ENCODE results near the gene CCDC138. TPM values are rescaled to one million over a fixed set of nuclear protein-coding genes. Genes with fewer than 3 reads are reported as not detected.

CCDC138 gene
- total RNA-seq, 2 donors from 2014 or later: 4.2 to 4.5 TPM

DNA sequence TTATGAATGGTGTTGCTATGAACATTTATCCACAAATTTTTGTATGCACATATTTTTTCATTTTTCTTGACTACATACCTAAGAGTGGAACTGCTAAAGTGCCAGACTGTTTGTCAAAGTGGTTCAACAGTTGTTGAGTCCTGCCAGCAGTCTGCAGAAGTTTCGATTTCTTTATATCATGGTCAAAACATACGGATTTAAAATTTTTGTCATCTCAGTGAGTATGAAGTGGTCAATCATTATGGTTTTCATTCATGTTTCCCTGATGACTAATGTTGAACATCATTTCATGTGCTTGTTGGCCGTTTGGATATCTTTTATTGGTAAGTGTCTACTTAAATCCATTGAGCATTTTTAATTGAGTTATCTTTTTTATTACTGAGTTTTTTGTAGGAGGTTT, 39.2 kb downstream of the CCDC138 start:
- no peaks in the 10 kb centered on the region for H3K9me3 ChIP-seq
- H3K27ac ChIP-seq: no peak overlapping the region
- no peak for DNase-seq (ENCODE audit: low spot score)
- TF ChIP-seq POLR2AphosphoS5 (IDR thresholded peaks at IDR 0.05): no peak
- no peak for TF ChIP-seq POLR2A (IDR thresholded peaks at IDR 0.05)
- TF ChIP-seq, protein P1, sequence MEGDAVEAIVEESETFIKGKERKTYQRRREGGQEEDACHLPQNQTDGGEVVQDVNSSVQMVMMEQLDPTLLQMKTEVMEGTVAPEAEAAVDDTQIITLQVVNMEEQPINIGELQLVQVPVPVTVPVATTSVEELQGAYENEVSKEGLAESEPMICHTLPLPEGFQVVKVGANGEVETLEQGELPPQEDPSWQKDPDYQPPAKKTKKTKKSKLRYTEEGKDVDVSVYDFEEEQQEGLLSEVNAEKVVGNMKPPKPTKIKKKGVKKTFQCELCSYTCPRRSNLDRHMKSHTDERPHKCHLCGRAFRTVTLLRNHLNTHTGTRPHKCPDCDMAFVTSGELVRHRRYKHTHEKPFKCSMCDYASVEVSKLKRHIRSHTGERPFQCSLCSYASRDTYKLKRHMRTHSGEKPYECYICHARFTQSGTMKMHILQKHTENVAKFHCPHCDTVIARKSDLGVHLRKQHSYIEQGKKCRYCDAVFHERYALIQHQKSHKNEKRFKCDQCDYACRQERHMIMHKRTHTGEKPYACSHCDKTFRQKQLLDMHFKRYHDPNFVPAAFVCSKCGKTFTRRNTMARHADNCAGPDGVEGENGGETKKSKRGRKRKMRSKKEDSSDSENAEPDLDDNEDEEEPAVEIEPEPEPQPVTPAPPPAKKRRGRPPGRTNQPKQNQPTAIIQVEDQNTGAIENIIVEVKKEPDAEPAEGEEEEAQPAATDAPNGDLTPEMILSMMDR (IDR thresholded peaks at IDR 0.05): no peak
- intact Hi-C loops (cut with DNase I): no loop called here
- H3K36me3 ChIP-seq: no peaks in the 10 kb centered on the region
- 78% methylated on average over 3 of the region's 3 CpGs for WGBS
- no peaks in the 10 kb centered on the region for H3K4me1 ChIP-seq (replicated peaks)
- no peaks in the 10 kb centered on the region for H3K27me3 ChIP-seq (replicated peaks; ENCODE audit: insufficient read depth)
- H3K4me3 ChIP-seq: no peak overlapping the region

DNA sequence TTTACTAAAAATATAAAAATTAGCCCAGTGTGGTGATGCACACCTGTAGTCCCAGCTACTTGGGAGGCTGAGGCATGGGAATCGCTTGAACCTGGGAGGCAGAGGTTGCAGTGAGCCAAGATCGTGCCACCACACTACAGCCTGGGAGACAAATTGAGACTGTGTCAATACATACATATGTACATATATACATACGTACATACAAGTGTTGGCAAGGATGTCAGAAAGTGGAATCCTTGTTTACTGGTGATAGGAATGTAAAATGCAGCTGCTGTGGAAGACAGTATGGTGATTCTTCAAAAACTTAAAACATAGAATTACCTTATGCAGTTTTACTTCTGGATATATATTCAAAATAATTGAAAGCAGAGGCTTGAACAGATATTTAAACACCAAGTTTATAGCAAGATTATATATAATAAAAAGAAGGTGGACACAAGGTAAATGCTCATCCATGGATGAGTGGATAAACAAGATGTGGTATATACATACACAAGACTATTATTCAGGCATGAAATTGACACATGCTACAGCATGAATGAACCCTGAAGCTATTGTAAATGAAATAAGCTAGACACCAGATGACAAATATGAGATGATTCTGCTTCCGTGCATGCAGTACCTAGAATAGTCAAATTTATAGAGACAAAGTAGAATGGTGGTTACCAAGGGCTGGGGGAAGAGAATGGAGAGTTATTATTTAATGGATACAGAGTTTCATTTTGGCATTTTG, 43.2 kb downstream of the CCDC138 start:
- no peak for DNase-seq (ENCODE audit: low spot score)
- 91% methylated on average over 4 of the region's 4 CpGs for WGBS
- H3K27me3 ChIP-seq (replicated peaks; ENCODE audit: insufficient read depth): no peaks in the 10 kb centered on the region

DNA sequence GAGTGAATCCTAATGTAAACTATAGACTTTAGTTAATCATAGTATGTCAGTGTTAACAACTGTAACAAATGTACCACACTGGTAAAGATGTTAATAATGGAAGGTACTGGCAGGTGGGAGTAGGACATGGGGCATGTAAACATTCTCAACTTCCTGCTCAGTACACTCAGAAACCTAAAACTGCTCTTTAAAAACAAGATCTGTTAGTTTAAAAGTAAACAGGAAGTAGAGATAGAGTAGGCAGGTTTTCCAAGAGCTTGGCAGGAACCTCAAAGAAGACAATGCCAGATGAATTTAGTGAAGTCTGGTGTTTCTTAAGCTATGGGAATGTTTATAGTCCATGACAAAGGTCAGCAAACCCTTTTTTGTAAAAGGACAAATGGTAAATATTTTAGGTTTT, 46.6 kb downstream of the CCDC138 start:
- DNase-seq (ENCODE audit: low spot score): no peak

More for the DNA sequence above, 43.2 kb downstream of the CCDC138 start:
- intact Hi-C loops (cut with DNase I): no loop called here
- TF ChIP-seq POLR2AphosphoS5 (IDR thresholded peaks at IDR 0.05): no peak
- no peak for TF ChIP-seq POLR2A (IDR thresholded peaks at IDR 0.05)
- Histone ChIP-seq H3K27ac (no peak overlapping the region), H3K36me3 (no peaks in the 10 kb centered on the region), H3K9me3 (no peaks in the 10 kb centered on the region), H3K4me1 (replicated peaks) (no peaks in the 10 kb centered on the region), H3K4me3 (no peak overlapping the region)

DNA sequence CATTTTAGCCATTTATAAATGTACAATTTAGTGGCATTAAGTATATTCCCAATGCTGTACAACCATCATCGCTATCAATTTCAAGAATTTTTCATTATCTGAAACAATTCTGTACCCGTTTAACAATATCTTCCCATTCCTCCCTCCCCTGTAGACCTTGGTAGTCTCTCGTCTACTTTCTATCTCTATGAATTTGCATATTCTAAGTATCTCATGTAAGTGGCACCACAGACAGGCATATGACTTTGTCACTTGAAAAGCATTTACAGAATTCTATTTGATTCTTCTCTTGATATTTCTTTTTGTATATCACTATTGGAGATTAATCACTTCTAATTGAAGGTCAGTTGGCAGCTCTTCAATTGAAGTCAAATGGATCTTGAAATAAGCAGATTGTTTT, 48.0 kb downstream of the CCDC138 start:
- intact Hi-C loops (cut with DNase I): no loop called here
- TF ChIP-seq, protein P1 (IDR thresholded peaks at IDR 0.05): no peak

More for the DNA sequence above, 46.6 kb downstream of the CCDC138 start:
- TF ChIP-seq POLR2AphosphoS5 (IDR thresholded peaks at IDR 0.05) (peak; percentile 9), POLR2A (IDR thresholded peaks at IDR 0.05) (no peak)
- Histone ChIP-seq H3K36me3 (no peaks in the 10 kb centered on the region), H3K4me3 (no peak overlapping the region), H3K4me1 (replicated peaks) (no peaks in the 10 kb centered on the region), H3K9me3 (no peaks in the 10 kb centered on the region), H3K27me3 (replicated peaks; ENCODE audit: insufficient read depth) (no peaks in the 10 kb centered on the region), H3K27ac (peak overlapping the region in 1 of 2 donors; percentile 25)
- intact Hi-C loops (cut with DNase I): no loop called here

DNA sequence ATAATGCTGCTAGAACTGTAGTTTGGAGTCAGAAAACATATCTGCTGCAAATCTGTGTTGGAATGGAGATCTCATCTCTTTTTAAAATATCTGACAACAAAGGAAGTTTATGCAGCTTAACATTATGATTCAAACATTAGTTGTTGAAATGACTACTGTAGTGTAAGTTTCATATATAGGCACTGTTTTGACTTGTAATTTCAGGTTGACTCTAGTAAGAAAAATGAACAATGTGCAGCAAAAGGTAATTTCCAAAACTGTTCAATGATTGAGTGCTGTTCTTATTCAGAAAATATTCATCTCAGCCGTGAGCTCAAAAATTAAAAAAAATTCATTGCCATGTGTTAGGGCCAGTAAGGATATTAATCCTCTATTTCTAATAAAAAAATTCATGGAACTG, 48.5 kb downstream of the CCDC138 start:
- H3K36me3 ChIP-seq: no peaks in the 10 kb centered on the region
- no peak overlapping the region for H3K4me3 ChIP-seq
- TF ChIP-seq, protein P1 (IDR thresholded peaks at IDR 0.05): no peak
- TF ChIP-seq POLR2AphosphoS5 (IDR thresholded peaks at IDR 0.05) (no peak), POLR2A (IDR thresholded peaks at IDR 0.05) (no peak)
- intact Hi-C loops (cut with DNase I): no loop called here
- no peak for DNase-seq (ENCODE audit: low spot score)
- no peaks in the 10 kb centered on the region for H3K9me3 ChIP-seq
- WGBS: 92% methylated on average over 1 of the region's 1 CpG
- H3K27me3 ChIP-seq (replicated peaks; ENCODE audit: insufficient read depth): no peaks in the 10 kb centered on the region
- H3K4me1 ChIP-seq (replicated peaks): no peaks in the 10 kb centered on the region
- H3K27ac ChIP-seq: no peak overlapping the region

More for the DNA sequence above, 48.0 kb downstream of the CCDC138 start:
- DNase-seq (ENCODE audit: low spot score): no peak
- Histone ChIP-seq H3K27me3 (replicated peaks; ENCODE audit: insufficient read depth) (no peaks in the 10 kb centered on the region), H3K27ac (no peak overlapping the region), H3K4me3 (no peak overlapping the region), H3K36me3 (no peaks in the 10 kb centered on the region), H3K9me3 (no peaks in the 10 kb centered on the region), H3K4me1 (replicated peaks) (no peaks in the 10 kb centered on the region)
- 97% methylated on average over 3 of the region's 3 CpGs for WGBS

DNA sequence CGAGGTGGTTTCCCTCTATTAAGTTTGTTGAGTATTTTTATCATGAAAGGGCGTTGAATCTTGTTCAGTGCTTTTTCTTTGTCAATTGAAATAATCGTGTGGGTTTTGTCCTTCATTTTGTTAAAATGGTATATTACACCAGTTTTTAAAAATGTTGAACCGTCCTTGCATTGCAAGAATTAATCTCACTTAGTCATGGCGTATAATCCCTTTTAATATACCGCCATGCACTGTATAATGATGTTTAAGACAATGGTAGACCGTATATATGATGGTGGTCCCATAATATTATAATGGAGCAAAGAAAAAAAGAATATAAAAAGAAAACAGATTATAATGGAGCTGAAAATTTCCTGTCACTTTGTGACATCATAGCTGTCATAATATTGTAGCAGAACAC, 50.6 kb downstream of the CCDC138 start:
- Histone ChIP-seq H3K4me1 (replicated peaks) (no peaks in the 10 kb centered on the region), H3K36me3 (no peaks in the 10 kb centered on the region), H3K4me3 (no peak overlapping the region), H3K27ac (no peak overlapping the region), H3K9me3 (no peaks in the 10 kb centered on the region), H3K27me3 (replicated peaks; ENCODE audit: insufficient read depth) (no peaks in the 10 kb centered on the region)
- no peak for DNase-seq (ENCODE audit: low spot score)
- TF ChIP-seq, protein P1 (IDR thresholded peaks at IDR 0.05): no peak
- intact Hi-C loops (cut with DNase I): no loop called here
- WGBS: 98% methylated on average over 7 of the region's 7 CpGs
